IPS DF 4.7 (cell line): Measurements from ENCODE around the gene CKAP2L.
"Not testable (repeated sequence)": the region's sequence is repeated elsewhere in the genome, so short reads cannot be mapped to it uniquely, and the experiment has no call there.

Source experiments
- DNase-seq: peaks from one replicate; pipeline ENCODE4 v3.0.0-alpha.2; 2013; ENCODE audit warnings: low spot score; ENCODE audit errors: extremely low read depth

Gene CKAP2L

DNA sequence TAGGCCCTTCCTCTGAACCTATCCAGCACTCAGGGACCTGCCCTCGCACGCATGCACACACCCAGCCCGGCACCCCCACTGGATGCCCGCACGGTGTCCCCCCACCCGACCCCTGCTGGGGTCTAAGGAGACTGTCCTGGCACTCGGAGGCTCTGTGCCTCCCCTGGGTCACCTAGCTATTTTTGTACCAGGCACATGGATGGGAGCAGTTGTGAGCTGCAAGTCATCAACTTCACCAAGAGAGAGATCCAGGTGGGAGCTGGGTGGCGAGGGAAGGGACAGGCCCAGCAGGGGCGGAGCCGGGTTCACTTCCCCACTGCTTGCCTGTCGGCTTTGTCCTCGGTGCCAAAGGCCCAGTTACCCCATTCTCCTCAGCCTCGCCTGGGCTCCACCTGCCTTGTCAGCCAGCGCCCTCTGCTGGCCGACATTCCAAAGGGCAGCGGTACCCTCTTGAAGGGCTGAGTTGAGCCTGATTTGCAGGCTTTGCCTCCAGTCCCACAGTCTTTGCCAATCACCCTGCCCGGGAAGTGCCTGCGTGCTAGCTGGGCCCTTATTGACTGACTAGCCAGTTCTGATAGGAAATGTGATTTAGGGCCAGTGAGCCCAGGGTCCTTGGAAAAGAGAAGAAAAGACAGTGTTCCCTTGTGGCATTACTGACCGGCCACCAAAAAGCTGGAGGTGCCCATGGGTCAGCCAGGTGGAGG, 37.8 kb downstream of the CKAP2L start:
- DNase-seq, result peak; percentile 81

DNA sequence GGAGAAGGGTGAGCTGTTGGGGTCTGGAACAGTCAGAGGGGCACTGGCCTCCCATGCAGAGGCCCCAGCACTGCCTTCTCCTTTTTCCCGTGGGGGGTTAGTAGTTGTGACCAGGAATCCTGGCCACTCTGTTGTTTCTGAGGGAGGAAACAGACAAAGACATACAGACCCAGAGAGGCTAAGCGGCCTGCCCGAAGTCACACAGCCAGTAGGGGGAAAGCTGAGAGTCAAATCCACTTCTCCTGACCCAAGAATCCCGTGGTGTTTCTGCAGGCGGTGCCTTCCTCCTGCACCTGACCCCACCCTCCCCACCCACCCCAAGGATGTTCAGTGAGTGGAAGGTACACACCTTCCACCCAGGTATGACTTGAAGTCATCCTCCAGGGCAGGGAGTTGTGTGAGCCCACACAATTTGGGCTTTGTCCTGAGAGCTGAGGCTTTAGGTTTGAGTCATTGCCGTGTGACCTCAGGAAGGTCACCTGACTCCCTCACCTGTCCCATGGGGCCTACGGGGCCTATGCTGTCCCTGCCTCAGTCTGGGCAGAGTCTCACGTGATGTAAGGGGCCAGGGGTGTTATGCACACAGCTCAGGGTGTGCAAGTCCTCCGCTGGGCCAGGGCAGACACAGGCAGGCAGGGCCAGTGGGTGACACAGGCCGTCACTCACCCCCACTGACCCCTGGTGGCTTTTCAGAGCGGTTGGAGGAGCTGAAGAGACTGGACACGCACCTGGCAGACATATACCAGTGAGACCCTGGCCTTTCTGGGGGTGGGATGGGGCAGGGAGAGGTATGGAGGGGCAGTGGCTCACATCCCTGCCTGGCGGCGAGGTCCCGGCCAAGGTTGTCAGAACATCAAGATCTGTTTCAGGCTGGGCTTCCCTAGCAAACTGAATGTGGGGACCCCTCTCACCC, 38.6 kb downstream of the CKAP2L start:
- DNase-seq, result no peak

DNA sequence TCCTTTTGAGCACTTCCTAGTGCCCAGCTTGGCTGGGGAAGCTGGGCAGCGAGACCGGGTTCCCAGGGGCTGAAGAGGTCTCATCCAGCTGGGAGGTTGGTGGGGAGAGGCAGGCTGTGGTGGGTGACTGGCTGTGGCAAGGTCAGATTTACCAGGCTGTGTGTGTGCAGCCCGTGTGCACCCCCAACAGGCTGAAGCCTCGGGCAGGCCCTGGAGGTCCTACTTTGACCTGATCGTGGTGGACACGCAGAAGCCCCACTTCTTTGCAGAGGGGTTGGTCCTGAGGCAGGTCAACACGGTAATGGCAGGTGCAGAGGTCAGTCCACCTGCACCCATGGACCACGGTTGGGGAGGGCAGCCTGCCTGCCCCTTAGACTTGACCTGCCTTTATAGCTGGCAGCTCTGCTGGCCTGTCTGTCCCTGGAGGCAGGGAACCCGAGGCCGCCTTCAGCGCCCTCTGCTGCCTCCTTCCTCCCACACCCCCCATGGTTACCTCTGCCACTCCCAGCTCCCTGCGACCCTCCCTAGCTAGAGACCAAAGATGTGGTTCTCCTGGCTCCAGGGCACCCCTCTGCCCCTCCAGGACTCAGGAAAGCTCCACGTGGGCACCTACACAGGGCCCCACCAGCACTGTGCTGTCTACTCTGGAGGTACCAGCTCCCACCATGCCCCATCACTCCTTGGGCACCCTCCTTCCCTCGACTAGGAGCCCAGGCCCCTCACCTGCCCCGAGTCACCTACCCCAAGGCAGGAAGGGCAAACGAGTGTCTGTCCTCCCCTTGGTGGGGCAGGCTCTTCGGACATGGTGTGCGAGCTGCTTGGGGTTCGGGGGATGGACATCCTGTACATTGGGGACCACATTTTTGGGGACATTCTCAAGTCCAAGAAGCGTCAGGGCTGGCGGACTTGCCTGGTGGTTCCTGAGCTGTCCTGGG, 39.6 kb downstream of the CKAP2L start:
- DNase-seq, result no peak

DNA sequence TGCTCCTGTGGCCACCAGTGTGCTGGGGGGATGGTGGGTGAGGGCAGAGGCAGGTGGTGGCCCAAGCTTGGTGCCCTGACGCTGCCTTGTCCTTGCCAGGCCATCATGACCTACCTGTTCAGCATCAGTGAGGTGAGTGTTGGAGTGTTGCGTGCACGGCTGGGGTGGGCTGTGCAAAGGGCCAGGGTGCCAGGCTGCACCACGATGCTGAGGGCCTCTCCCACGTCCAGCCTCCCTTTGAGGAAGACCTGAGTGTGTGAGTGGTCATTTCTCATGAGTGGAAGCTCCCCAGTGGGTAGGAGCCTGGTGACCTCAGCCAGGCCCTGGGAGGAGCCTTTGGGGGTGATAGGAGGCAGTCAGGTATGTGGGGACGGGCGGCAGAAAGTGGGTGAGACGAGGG, 40.4 kb downstream of the CKAP2L start:
- DNase-seq, result no peak

DNA sequence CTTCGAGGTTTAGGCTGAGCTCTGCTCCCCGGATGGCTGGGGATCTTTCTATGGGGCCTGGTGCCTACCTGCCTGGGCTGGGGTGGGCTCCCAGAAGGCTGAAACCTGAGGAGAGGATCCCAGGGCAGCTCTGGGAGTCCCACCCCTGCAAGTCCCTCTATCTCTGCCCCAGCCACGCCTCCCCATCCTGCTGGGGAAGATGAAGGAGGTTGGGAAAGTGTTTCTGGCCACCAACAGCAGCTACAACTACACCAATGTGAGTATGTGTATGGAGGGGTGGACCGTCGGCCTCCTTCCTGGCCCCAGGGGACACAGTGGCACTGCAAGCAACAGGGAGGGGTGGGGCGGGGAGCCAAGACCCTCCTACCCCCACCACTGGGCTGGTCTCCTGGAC, 40.9 kb downstream of the CKAP2L start:
- no peak for DNase-seq

DNA sequence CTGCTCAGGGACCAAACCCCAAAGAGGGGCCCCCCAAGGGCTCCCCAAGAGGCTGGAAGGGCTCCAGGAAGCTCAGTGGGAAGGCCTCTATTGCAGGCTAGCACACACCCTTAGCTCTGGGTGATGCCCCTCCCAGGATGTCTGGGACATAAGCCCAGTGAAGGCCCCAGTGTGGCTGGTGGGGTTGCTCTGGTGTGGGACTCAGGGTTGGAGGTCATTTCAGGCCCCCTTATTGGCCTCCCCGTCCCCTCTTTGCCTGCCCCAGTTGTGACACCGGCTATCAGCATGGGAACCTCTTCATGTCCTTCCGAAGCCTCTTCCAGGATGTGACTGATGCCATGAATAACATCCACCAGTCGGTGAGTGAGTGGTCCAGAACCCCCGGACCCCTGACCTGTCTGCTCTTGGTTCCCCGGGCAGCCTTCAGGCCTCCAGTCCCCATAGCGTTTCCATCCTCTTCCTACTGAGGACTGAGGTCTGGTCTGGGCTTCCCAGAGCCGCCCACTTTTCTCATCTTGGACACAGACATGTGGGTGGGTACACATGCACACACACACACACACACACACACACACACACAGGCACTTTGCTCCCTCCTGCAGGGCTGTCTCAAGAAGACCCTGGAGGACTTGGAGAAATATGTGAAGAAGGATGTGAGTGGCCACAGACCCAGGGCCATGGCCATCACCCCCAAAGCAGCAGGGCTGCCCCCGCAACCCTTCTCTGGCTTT, 41.4 kb downstream of the CKAP2L start:
- no peak for DNase-seq

DNA sequence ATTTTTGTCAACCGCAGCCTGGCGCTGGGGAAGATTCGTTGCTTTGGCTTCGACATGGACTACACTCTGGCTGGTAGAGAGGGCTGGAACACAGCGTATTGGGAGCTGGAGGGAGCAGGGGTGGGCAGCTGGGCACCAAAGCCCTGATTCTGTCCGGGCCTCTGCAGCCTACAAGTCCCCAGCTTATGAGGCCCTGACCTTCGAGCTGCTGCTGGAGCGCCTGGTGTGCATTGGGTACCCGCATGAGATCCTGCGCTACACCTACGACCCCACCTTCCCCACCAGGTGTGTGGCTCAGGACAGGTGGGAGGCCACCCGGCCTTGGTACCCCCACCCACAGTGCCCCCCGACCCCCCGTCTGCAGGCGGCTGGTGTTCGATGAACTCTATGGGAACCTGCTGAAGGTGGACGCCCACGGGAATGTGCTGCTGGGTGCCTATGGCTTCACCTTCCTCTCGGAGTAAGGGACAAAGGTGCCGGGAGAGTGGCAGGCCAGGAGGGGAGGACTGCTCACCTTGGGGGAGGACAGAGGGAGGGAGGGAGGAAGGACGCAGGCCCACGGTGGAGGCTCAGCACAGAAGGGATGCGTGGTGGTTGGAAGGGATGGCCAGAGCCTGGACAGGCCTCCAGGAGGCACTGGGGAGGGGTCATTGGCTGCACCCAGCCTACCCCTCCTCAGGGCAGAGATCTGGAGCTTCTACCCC, 42.4 kb downstream of the CKAP2L start:
- DNase-seq, result no peak

DNA sequence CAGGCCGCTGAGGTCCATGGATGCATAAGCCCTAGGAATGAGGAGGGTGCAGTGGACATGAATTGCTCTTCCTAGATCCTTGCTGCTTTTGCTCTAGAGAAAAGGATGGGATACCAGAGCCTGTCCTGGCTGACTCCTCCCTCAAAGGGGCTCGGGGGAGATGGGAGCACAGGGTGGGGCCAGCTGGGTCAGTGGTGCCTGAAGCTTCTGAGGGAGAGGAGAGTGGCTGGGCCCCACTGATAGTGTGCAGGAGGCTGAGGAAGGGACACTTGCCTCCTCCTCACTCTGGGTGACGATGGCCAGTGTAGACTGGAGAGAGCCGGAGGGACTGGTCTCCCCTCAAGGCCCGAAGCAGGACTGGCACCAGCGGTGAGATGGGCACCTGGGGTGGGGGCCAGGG, 43.6 kb downstream of the CKAP2L start, which contains the start of gene NT5DC4:
Gene NT5DC4, plus strand, starts transcription at position 236 of the 400 bp plus-strand sequence. Its CDS starts 60 bp downstream, at position 296.
- no peak for DNase-seq

DNA sequence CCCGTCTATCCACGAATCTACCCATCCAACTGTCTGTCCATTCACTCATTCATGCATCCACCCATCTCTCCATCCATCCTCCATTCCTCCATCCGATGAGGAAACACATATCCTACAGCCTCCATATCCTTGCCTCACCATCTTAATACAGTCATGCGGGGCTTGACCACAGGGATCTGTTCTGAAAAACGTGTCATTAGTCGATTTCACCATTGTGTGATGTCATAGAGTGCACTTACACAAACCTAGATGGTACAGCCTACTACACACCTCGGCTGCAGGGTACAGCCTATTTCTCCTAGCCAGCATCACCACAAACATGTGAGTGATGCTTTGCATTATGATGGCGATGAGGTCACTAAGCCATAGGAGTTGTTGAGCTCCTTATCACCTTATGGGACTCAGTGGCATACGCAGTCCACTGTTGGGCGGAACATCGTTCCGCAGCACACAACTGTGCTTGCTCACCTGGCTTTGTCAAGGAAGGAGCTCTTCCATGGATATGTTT, 45.5 kb downstream of the CKAP2L start:
- DNase-seq, result no peak

DNA sequence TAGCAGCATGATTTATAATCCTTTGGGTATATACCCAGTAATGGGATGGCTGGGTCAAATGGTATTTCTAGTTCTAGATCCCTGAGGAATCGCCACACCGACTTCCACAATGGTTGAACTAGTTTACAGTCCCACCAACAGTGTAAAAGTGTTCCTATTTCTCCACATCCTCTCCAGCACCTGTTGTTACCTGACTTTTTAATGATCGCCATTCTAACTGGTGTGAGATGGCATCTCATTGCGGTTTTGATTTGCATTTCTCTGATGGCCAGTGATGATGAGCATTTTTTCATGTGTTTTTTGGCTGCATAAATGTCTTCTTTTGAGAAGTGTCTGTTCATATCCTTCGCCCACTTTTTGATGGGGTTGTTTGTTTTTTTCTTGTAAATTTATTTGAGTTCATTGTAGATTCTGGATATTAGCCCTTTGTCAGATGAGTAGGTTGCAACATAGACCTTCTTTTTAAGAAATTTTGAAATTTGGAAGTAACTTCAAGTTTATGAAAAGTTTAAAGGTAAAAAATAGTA, 47.5 kb downstream of the CKAP2L start:
- not testable (repeated sequence) for DNase-seq

DNA sequence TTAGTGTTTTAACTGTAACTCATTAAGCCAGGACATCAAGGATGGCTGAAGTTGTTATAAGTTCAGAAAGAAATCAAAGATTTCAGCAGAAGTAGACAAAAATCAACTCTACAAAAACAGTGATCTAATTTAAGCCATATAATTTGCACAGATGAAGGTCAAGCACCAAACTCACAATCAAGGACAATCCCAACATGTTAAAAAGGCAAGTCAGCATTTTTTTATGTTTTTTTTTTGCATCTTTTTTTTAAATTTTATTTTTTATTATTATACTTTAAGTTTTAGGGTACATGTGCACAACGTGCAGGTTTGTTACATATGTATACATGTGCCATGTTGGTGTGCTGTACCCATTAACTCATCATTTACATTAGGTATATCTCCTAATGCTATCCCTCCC, 48.3 kb downstream of the CKAP2L start:
- DNase-seq, result not testable (repeated sequence)

DNA sequence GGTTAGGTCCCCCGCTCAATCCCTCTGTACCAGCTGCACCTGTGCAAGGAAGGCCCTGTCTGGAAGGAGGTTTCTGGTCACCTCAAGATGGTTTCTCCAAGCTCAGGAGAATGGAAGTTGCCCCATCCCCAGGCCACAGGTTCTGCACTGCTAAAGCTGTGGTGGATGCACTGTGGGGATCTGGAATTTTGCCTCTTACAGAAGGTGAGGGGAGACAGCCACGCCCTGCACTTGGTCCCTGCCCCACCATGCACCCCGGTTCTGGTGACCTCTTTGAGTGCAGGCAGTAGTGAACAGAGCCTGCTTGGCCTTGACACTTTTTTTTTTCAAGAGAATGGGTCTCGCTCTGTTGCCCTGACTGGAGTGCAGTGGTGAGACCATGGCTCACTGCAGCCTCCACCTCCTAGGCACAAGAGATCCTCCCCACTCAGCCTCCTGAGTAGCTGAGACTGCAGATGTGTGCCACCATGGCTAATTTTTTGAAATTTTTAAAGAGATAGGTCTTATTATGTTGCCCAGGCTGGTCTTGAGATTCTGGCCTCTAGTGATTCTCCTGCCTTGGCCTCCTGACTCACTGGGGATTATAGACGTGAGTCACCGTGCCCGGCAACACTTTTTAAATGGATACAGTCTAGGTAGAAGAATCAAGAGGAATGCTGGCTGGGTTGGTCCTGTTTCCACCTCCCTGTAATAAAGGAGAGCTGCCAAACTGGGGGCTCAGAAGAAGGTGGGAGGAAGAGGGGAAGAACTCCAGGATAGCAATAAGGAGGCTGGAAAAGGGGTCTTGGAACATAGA, 49.4 kb downstream of the CKAP2L start:
- DNase-seq, result no peak

DNA sequence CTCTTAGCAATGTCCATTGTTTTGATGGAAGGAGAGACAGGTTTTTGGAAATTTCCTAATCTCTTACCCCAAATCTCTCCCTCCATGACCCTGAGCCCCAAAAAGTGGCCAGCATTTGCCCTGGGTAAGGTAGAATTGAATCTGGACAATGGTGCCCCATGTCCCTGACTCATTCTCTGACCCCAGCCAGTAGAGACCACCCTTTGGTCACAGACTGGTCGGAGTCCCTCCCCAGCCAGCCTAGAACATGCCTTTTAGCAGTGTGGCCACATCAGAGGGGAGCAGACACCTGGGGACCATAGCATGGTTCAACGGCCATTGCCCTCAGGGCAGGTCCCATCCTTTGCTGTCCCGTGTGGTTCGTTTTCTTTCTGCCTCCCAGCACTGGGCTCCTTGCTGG, 50.1 kb downstream of the CKAP2L start:
- no peak for DNase-seq

DNA sequence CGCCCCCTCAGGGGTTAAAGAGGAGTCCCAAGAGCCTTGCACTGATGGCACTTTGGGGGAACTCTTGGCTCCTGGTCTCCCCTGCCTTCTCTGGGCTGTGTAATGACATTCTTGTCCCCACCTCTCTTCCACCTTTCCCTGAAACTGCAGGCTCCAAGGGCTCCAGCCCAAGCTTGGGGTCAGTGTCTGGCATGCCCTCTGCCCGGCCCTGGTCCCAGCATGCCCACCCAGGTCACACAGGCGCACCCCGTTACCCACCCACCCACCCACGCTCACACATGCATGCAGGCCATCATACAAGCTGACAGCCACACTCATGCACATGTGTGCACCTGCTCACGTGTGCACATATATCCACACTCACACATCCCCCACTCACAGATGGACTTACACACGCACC, 50.5 kb downstream of the CKAP2L start:
- DNase-seq, result no peak

DNA sequence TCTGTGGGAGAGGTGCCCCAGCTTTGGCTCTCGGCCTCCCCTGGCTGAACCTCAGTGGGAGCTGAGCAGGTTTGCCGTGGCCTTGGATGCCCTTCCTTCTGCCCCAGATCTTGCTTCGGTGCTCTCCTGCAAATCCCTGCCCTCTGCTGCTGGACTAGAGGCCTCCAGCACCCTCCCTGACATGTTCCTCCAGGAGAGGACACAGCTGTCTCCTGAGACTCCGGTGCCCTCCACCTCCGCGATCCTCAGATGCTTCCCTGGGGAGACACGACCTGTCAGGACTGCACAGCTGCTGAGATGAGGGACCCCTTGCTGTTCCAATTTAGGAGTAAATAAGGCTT, 50.9 kb downstream of the CKAP2L start:
- DNase-seq, result no peak

DNA sequence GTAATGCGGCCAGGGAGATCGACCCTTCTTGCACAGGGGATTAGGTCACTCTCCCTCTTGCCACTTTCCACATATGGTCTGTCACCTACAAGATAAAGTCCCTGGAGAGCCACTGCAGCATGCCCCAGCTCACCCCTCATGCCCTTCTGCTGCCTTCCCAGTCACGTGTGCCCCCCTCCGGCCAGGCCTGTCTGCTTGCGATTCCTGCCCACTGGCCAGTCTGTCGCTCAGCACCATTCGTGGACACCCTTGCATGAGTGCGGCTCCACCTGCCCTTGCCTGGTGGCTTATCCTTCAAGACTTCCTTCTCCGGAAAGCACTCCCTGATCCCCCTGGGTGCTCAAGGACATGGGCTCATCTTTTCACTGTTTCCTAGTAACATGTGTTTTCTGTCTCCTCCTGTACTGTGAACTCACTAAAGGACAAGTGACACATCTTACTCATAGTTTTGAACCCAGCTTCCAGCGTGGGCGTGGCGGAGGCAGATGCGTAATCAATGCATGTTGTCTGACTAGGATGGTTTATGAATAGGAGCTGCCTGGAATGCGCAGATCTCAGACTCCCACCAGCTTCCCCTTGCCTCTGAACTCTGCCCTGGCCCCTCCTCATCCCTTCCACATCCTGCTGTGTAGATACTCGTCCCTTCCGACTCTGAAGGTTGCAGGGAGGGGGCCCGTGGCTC, 51.4 kb downstream of the CKAP2L start:
- no peak for DNase-seq

DNA sequence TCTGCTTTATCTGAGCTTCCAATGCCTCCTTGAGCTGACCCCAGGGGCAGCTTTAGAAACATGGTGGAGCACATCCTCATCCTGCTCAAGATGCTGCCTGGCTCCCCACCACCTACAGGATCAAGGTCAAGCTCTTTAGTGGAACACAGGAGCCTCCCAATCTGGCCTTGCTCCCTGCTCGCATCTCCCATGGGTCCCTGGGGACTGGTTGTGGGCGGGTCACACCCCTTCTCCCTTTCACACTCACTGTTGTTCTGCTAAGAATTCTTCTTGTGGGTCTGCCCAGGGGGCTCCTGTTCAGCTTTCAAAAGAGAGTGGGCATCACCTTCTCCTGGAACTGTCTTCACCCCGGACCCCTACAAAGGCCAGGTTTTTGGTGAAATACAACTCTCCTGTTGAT, 51.9 kb downstream of the CKAP2L start:
- DNase-seq, result no peak

DNA sequence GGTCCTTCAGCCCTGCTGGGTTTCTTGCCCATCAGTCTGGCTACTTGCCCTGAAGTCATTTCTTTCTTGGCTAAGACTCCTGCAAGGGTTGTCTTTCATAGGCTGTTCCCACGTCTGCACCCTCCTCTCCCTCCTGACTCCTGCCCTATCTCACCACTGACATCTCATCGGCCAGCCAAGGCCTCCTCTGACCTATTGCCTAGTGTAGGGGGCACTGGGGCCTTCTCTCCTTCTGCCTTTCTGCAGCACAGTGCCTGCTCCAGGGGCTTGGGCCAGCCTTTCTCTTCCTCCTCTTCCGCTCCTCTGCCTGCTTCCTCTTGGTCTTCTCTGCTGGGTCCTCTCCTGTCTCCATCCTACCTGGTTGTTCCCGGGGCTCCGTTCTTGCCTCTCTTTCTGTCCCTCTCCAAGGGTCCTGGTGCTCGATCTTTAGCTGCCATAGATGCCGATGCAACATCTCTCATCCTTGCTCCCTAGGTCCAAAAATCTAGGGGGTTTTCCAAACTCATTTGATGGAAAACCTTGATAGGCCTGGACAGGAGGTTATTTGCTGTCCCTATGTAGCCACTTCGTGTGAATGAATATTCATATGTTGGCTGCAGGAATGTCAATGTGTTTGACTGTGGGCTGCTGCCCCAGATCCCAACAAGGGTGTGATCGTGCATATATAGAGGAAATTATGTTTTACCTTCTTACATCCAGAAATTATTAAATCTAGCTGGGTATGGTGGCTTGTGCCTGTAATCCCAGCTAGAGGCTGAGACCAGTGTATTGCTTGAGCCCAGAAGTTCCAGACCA, 53.3 kb downstream of the CKAP2L start:
- no peak for DNase-seq
